ENCODE data around the gene RASGEF1B. TPM values are rescaled to one million over a fixed set of nuclear protein-coding genes. Genes with fewer than 3 reads are reported as not detected.

The RASGEF1B gene
- total RNA-seq, 2 experiments from 2014 or later, result 8.0 to 8.2 TPM

DNA sequence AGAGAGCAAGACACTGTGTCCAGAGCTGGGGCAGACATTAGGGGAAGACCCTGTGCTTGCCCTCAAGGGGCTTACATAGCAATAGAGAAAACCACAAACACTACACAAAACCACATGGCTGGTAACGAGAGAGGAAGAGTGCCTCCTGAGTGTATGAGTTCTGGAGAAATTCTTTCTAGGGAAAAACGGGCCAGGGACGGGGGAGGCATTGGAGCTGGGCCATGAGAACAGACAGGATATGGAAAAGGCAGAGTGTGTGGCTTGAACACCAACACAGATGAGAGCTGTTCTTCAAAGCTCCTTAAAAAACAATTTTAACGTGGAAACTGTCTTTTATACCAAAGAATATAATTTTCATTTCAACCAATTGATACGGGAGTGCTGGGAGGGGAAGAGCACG is 42.7 kb downstream of the RASGEF1B start:
- POLR2A ChIA-PET, result interaction anchor here (0.5 kb wide), 1 partner anchor 226 kb away, joined by 5 read pairs; no protein-coding TSS in a partner anchor
- no peak overlapping the region for H3K27ac Mint-ChIP-seq

DNA sequence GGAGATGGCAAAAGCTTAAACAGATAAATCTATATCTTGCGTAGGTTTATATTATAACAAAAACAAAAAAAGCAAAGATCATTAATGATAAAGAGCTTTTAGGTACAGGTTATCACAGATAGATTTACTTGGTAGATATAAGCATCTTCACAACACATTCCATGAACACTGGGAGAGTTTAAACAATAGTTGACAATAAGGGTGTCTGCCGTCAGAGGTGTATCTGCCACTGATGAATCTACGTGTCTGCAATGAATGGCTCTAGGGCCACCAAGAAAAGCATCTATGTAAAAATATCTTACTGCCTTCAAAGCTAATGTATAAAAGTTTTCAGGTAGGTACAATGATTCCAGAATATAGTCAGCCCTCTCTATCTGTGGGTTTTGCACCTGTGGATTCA is 43.7 kb downstream of the RASGEF1B start:
- H3K9me3 Mint-ChIP-seq, result peaks cover 4% of the 10 kb centered on the region
- no peak overlapping the region for H3K27ac Mint-ChIP-seq
- POLR2A ChIA-PET, result no interaction called here
- no peak for ATAC-seq (ENCODE audit: low read depth)
- no peak for DNase-seq
- H3K27me3 Mint-ChIP-seq, result no peaks in the 10 kb centered on the region
- H3K4me1 Mint-ChIP-seq, result peaks cover 1% of the 10 kb centered on the region
- H3K4me3 Mint-ChIP-seq, result no peak overlapping the region
- H3K36me3 Mint-ChIP-seq, result peaks cover 15% of the 10 kb centered on the region

More for the DNA sequence above, 42.7 kb downstream of the RASGEF1B start:
- ATAC-seq (ENCODE audit: low read depth) (no peak), DNase-seq (no peak)
- Mint-ChIP-seq H3K36me3 (peaks cover 15% of the 10 kb centered on the region), H3K4me3 (no peak overlapping the region), H3K9me3 (peaks cover 4% of the 10 kb centered on the region), H3K27me3 (no peaks in the 10 kb centered on the region), H3K4me1 (peaks cover 1% of the 10 kb centered on the region)

DNA sequence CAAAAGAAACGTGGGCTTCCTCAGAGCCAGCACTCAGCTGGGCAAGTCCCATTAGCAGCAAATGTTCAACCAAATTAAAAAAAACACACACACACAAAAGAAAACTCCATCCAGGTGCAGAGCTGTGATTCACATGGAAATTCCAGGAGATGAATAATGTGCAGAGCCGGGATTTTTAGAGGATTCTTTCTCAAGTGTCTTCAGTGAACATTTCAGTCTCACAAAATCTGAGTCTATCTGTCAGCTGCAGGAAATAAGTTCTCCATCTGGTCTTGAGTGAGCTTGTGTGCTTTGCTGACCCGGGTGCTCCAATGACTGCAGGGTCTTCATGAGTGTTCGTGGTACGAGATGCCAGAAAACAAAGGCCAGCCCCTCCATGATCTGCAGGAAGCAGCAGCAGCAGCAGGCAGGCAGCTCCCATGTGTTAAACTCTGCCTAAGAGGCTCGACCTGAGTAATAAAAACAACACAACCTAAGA is 44.3 kb downstream of the RASGEF1B start:
- Mint-ChIP-seq H3K4me1 (peaks cover 1% of the 10 kb centered on the region), H3K36me3 (peaks cover 15% of the 10 kb centered on the region), H3K27ac (no peak overlapping the region), H3K27me3 (no peaks in the 10 kb centered on the region), H3K9me3 (peaks cover 4% of the 10 kb centered on the region), H3K4me3 (no peak overlapping the region)
- no peak for ATAC-seq (ENCODE audit: low read depth)
- POLR2A ChIA-PET, result interaction anchor here (0.6 kb wide), 1 partner anchor 43 kb away, joined by 5 read pairs; no protein-coding TSS in a partner anchor
- no peak for DNase-seq

DNA sequence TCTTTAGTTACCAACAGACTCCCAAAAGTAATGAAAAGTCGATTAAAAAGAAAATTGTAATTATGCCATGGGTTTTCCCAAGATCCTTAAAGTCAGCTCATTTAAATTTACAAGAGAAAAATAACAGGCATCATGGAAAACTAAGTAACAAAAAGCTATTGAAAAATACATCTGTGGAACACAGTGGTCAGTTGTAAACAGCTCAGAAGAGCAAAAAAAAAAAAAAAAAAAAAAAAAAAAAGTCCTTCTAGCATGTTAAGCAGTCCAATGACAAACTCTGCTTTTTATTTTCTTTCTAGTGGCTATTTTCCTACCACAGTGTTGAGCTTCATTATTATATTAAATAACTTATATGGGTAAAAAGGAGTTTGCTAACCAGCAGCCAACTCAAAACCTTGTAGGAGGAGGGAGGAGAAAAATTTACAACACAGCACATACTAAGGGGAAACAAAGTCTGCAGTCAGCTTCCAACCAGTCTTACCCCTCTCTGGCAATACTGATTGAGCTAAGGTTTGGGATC is 44.9 kb downstream of the RASGEF1B start:
- POLR2A ChIA-PET, result interaction anchor here (0.6 kb wide), 1 partner anchor 44 kb away, joined by 5 read pairs; no protein-coding TSS in a partner anchor

DNA sequence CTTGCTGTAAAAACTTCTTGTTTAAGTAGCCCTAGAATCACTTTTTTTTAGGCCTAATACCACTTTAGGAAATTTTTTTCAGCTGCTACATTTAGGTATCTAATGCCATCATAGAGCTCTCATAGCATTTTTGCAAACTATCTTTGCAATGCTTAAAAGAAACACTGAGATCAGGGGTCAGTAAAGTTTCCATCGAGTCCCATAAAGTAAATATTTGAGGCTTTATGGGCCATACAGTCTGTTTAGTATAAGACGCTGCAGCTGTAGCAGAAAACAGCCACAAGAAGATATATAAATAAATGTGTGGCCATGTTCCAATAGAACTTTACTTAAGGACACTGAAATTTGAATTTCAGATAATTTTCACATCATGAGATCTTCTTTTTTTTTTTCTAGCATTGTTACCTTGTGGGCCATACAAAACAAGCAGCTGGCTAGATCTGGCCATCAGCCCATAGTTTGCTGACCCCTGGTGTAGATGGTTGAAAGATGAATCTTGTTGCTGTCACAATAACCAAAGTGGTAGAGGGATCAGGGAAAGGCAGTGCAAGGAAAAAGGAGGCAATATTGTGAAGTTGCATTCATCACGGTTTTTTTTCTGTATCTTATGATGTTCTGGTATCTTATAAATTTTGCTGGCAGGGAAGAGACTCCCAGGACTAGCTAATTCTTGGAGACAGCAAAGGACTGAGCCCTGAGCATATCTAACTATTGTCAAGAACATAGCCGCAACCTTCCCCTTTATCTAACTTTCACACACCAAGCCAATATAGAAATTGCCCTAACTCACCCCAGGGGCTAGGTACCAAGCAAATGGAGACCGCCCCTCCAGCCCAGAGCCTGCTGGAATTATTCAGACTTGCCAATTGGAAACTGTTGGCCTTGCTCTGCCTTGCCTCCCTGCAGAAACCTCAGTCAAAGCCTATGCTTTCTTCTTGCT is 46.6 kb downstream of the RASGEF1B start:
- no peak overlapping the region for H3K27ac Mint-ChIP-seq
- ATAC-seq (ENCODE audit: low read depth) (no peak), DNase-seq (no peak)
- H3K36me3 Mint-ChIP-seq, result peaks cover 11% of the 10 kb centered on the region
- H3K9me3 Mint-ChIP-seq, result peaks cover 4% of the 10 kb centered on the region
- POLR2A ChIA-PET, result no interaction called here
- H3K4me3 Mint-ChIP-seq, result no peak overlapping the region
- no peaks in the 10 kb centered on the region for H3K27me3 Mint-ChIP-seq
- H3K4me1 Mint-ChIP-seq, result peaks cover 3% of the 10 kb centered on the region

More for the DNA sequence above, 44.9 kb downstream of the RASGEF1B start:
- no peak for DNase-seq
- Mint-ChIP-seq H3K36me3 (peaks cover 15% of the 10 kb centered on the region), H3K9me3 (peaks cover 4% of the 10 kb centered on the region), H3K4me1 (peaks cover 3% of the 10 kb centered on the region), H3K4me3 (no peak overlapping the region), H3K27ac (no peak overlapping the region), H3K27me3 (no peaks in the 10 kb centered on the region)
- no peak for ATAC-seq (ENCODE audit: low read depth)

DNA sequence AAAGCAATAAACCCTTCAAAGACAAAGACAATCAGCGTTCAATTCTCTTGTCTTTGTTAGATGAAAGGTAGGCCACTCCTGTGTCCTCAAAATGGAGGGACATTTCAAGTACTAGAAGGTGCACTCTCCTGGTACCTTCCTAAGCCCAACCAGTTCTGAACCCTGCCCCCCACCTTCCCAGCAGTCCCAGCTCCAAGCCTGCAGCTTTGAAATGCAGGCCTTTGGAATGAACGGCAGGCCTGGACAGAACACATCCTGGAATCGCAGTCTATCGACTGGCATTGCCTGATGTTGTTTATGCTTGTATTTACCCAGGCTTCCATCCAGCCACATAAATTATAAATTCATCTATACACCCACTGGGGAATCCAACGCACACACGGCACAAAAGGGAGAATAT is 47.4 kb downstream of the RASGEF1B start:
- peaks cover 5% of the 10 kb centered on the region for H3K36me3 Mint-ChIP-seq
- POLR2A ChIA-PET, result no interaction called here
- no peak overlapping the region for H3K4me3 Mint-ChIP-seq
- H3K9me3 Mint-ChIP-seq, result peaks cover under 1% of the 10 kb centered on the region
- DNase-seq (no peak), ATAC-seq (ENCODE audit: low read depth) (no peak)
- peaks cover 3% of the 10 kb centered on the region for H3K4me1 Mint-ChIP-seq
- no peaks in the 10 kb centered on the region for H3K27me3 Mint-ChIP-seq
- H3K27ac Mint-ChIP-seq, result no peak overlapping the region

DNA sequence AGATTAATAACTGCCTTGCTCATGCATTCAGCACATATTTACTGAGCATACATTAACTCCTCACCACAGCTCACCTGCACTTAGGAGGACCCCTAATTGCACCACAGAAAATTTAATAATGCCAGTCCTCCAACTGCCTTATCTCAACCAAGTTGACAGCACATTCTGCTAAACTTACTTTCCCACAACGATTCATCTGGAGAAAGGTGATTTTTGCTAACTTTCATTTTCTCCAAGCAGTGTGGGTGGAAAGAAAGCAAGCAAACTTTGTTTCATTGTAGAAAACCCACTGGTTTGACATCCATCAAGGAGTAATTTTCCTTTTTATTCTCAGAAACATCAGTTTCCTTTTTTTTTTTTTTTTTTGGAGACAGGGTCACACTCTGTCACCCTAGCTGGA is 49.1 kb downstream of the RASGEF1B start:
- ATAC-seq (ENCODE audit: low read depth) (no peak), DNase-seq (no peak)
- no peaks in the 10 kb centered on the region for H3K27me3 Mint-ChIP-seq
- H3K27ac Mint-ChIP-seq, result no peak overlapping the region
- no peaks in the 10 kb centered on the region for H3K9me3 Mint-ChIP-seq
- H3K36me3 Mint-ChIP-seq, result no peaks in the 10 kb centered on the region
- no peak overlapping the region for H3K4me3 Mint-ChIP-seq
- peaks cover 3% of the 10 kb centered on the region for H3K4me1 Mint-ChIP-seq
- POLR2A ChIA-PET, result no interaction called here

DNA sequence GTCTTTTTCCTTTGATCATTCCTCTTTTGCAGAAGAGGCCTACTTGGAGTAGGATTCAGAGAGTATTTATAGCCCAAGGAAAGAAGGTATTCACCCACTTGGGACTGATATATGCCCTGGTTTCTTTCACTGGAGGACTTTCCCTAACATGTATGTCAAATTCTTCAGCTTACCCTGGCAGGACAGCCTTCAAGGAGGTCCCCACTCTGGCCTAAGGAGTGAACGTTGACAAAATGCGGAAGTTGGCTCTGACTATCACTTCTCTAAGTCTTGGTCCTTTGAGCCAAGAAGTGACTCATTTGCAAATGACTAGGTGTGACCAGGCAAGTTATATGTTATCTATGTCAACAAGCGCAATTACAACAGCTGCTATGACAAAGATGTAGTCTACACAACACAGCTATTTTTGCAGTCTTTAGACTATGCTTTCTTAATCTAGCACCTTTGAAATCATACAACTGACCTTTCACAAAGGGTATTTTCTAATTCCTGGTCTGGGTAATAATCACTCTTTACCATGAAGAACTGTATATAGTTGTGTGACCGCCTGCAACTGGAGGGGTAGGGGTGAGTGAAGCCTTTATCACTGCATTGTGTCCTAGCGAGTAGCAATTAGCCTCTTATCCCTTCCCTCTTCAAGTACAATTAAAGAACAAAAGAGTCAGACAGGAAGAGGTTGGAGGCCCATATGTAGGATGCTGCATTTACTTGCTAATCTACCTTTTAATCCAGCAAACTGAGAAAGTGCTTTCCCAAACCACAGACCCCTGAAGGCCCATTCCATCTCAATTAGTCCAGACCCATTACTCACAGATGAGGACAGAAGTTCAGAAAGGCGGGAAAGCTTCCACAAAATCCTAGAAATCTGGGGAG is 50.1 kb downstream of the RASGEF1B start:
- no peak overlapping the region for H3K27ac Mint-ChIP-seq
- no peak for DNase-seq
- no peaks in the 10 kb centered on the region for H3K27me3 Mint-ChIP-seq
- ATAC-seq (ENCODE audit: low read depth), result no peak
- H3K36me3 Mint-ChIP-seq, result no peaks in the 10 kb centered on the region
- no peak overlapping the region for H3K4me3 Mint-ChIP-seq
- peaks cover 3% of the 10 kb centered on the region for H3K4me1 Mint-ChIP-seq
- POLR2A ChIA-PET, result no interaction called here
- no peaks in the 10 kb centered on the region for H3K9me3 Mint-ChIP-seq

DNA sequence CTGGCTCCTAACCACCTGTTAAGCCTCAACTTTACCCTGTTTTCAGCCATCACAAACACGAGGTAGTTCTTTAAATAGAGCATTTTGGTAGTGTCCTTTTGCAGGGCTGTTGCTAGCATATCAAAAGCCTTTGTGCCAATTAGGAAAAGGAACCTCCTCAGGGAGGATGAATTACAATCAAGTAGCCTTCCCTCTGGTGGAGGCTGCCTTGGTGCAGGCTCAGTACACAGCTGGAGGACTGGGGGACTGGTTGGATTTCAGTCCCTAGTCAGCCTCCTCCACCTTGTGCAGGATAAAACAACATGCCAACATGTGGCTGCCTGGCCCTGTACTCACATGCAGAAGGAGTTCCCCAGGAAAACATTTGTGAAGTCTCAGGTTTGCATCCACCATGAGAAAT is 53.1 kb downstream of the RASGEF1B start:
- no peak overlapping the region for H3K4me3 Mint-ChIP-seq
- POLR2A ChIA-PET, result no interaction called here
- ATAC-seq (ENCODE audit: low read depth), result no peak
- H3K4me1 Mint-ChIP-seq, result peaks cover 3% of the 10 kb centered on the region
- no peaks in the 10 kb centered on the region for H3K36me3 Mint-ChIP-seq
- no peaks in the 10 kb centered on the region for H3K27me3 Mint-ChIP-seq
- no peak overlapping the region for H3K27ac Mint-ChIP-seq
- no peaks in the 10 kb centered on the region for H3K9me3 Mint-ChIP-seq
- DNase-seq, result no peak

DNA sequence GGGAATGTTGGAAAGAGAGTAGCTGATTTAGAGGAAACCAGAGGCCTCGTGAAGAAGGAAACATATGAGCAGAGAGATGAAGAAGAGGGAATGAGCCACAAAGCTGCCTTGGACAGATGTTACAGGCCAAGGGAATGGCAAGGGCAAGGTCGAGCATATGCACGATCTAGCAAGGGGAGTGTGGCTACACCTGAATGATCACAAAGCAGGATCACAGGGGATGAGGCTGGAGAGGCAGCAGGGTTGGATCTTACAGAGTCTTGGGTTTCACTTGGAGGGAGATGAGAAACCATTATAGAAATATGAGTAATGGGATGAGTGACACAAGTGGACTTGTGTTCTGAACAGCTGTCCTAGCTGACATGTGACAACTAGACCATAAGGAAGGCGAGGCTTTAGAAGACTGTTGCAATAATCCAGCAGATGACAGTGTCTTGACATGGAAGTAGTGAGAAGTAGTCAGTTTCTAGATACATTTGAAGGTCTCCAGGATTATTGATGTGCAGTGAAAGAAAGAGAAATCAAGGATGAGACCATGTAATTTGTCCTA is 58.7 kb downstream of the RASGEF1B start:
- H3K27ac Mint-ChIP-seq, result no peak overlapping the region
- no peaks in the 10 kb centered on the region for H3K9me3 Mint-ChIP-seq
- POLR2A ChIA-PET, result no interaction called here
- H3K4me3 Mint-ChIP-seq, result no peak overlapping the region
- DNase-seq, result no peak
- no peaks in the 10 kb centered on the region for H3K4me1 Mint-ChIP-seq
- H3K36me3 Mint-ChIP-seq, result no peaks in the 10 kb centered on the region
- no peak for ATAC-seq (ENCODE audit: low read depth)
- H3K27me3 Mint-ChIP-seq, result no peaks in the 10 kb centered on the region

DNA sequence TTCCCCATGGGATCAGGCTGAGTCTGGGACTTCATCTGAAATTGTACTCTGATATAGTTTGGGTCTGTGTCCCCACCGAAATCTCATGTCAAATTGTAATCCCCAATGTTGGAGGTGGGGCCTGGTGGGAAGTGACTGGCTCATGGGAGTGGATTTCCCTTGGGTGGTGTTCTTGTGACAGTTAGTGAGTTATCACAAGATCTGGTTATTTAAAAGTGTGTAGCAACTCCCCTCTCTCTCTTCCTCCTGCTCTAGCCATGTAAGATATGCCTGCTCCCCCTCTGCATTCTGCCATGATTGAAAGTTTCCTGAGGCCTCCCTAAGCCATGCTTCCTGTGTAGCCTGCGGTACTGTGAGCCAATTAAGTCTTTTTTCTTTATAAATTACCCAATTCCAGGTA is 61.0 kb downstream of the RASGEF1B start:
- Mint-ChIP-seq H3K27me3 (no peaks in the 10 kb centered on the region), H3K36me3 (no peaks in the 10 kb centered on the region), H3K27ac (no peak overlapping the region), H3K4me1 (peaks cover 1% of the 10 kb centered on the region), H3K4me3 (no peak overlapping the region), H3K9me3 (no peaks in the 10 kb centered on the region)
- POLR2A ChIA-PET, result no interaction called here
- DNase-seq (no peak), ATAC-seq (ENCODE audit: low read depth) (no peak)

DNA sequence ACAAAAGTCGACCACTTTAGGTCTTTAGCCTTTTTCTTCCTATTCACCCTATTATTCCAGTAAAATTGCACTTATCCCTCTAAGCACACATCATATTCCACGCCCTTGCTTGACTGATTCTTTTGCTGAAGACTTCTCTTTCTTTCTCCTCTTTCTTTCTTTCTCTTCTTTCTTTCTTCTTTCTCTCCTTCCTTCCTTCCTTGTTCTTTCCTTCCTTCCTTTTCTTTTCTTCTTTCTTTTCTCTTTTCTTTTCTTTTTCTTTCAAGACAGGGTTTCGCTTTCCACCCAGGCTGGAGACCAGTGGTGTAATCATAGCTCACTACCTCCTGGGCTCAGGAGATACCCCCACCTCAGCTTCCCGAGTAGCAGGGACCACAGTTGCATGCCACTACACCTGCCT is 61.9 kb downstream of the RASGEF1B start:
- POLR2A ChIA-PET, result no interaction called here
- DNase-seq, result no peak
- H3K36me3 Mint-ChIP-seq, result no peaks in the 10 kb centered on the region
- ATAC-seq (ENCODE audit: low read depth), result no peak
- H3K4me3 Mint-ChIP-seq, result no peak overlapping the region
- H3K27me3 Mint-ChIP-seq, result peaks cover 3% of the 10 kb centered on the region
- H3K9me3 Mint-ChIP-seq, result no peaks in the 10 kb centered on the region
- H3K27ac Mint-ChIP-seq, result no peak overlapping the region
- H3K4me1 Mint-ChIP-seq, result peaks cover 4% of the 10 kb centered on the region

DNA sequence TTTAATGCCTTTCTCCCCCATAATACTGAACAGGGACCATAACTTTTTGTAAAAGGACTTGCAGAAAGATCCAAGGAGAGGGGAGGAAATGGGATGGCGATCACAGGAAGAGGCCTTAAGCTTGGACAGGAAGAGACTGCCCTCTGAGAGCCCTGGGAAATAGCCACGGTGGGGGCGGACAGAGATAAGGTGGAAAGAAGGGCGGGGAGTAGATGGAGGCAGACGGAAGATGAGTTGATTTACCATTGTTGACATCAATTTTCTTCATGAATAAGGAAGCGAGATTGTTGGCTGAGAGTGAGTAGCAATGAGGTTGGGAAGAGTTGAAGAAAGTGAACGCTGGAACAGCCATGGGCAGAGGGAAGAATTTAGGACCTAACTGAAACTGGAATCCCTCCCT is 63.4 kb downstream of the RASGEF1B start:
- ATAC-seq (ENCODE audit: low read depth), result no peak
- H3K27me3 Mint-ChIP-seq, result peaks cover 3% of the 10 kb centered on the region
- no peak overlapping the region for H3K27ac Mint-ChIP-seq
- POLR2A ChIA-PET, result no interaction called here
- no peaks in the 10 kb centered on the region for H3K36me3 Mint-ChIP-seq
- H3K9me3 Mint-ChIP-seq, result no peaks in the 10 kb centered on the region
- H3K4me3 Mint-ChIP-seq, result no peak overlapping the region
- peaks cover 5% of the 10 kb centered on the region for H3K4me1 Mint-ChIP-seq
- no peak for DNase-seq

All from activated naive CD8-positive, alpha-beta T cell treated with anti-CD3 and anti-CD28 coated beads, Interleukin-2, amount 10 ng/mL, durations not matched to agents 7 days and 5 days (primary cell).